ENCODE results near the gene FYTTD1.

The FYTTD1 gene

DNA sequence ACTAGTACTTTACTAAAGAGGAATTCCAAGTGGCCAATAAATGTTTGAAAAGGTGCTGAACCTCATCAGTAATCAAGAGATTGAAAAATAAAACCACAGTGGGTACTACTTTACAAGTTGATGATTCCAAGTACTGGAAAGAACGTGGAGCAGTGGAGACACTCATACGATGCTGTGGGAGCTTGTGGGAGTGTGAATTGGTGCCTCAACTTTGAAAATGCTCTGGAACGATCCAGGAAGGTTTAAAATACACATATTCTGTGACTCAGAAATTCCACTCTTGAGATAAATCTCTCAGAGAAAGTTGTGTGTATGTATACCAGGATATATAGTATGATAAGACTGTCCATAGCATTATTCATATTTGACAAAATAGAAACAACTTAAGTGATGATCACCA is 50.7 kb downstream of the FYTTD1 start:
- no peaks in the 10 kb centered on the region for H3K9me3 ChIP-seq (ENCODE audit: control insufficient read depth in 5 of 5, low read length in 5 of 5)
- H3K9ac ChIP-seq (ENCODE audit: low read length in 5 of 5), result no peak overlapping the region
- peaks cover 0 to 4% (median 0%) of the 10 kb centered on the region in 5 donors for H3K4me1 ChIP-seq (ENCODE audit: control insufficient read depth in 5 of 5, insufficient read depth in 5 of 5, low read length in 5 of 5)
- H3K36me3 ChIP-seq (ENCODE audit: control insufficient read depth in 5 of 5, insufficient read depth in 5 of 5, low read length in 5 of 5), result no peaks in the 10 kb centered on the region
- no peaks in the 10 kb centered on the region for H3K27me3 ChIP-seq (ENCODE audit: control insufficient read depth in 5 of 5, insufficient read depth in 4 of 5, low read length in 5 of 5)
- H3K27ac ChIP-seq (ENCODE audit: low read depth, low read length), result no peak overlapping the region
- H3K4me3 ChIP-seq (ENCODE audit: low read depth in 1 of 5, low read length in 5 of 5), result no peak overlapping the region

DNA sequence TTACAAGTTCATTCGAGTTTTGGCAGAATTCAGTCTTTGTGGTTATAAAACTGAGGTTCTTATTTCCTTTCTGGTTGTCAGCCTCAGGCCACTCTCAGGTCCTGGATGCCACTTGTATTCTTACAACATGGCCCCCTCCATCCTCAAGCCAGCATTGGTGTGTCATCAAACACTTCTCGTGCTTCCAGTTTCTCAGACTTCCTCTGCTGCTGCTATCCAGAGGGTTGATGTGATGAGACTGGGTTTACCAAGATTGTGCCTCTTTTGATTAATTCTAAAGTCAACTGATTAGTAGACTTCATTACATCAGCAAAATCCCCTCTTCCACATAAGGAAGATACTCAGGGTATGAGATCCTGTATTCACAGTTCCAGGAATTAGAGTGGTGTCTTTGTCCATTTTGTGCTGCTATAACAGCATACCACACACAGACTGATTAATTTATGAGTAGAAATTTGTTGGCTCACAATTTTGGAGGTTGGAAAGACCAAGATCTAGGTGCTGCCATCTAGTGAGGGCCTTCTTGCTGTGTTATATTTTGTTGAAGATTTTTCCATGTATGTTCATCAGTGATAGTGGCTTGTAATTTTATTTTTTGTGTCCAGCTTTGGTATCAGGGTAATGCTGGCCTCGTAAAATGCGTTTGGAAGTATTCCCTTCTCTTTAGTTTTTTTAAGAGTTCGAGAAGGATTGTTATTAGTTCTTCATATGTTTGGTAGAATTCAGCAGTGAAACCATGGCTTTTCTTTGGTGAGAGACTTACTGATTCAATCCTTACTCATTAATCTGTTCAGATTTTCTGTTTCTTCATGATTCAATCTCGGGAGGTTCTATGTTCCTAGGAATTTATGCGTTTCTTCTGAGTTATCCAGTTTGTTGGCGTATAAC is 52.5 kb downstream of the FYTTD1 start:
- H3K27me3 ChIP-seq (ENCODE audit: control insufficient read depth in 5 of 5, insufficient read depth in 4 of 5, low read length in 5 of 5), result no peaks in the 10 kb centered on the region
- H3K36me3 ChIP-seq (ENCODE audit: control insufficient read depth in 5 of 5, insufficient read depth in 5 of 5, low read length in 5 of 5), result no peaks in the 10 kb centered on the region
- H3K27ac ChIP-seq (ENCODE audit: low read depth, low read length), result no peak overlapping the region
- no peak overlapping the region for H3K9ac ChIP-seq (ENCODE audit: low read length in 5 of 5)
- H3K4me1 ChIP-seq (ENCODE audit: control insufficient read depth in 5 of 5, insufficient read depth in 5 of 5, low read length in 5 of 5), result peaks cover 0 to 4% (median 0%) of the 10 kb centered on the region in 5 donors
- H3K9me3 ChIP-seq (ENCODE audit: control insufficient read depth in 5 of 5, low read length in 5 of 5), result no peaks in the 10 kb centered on the region
- no peak overlapping the region for H3K4me3 ChIP-seq (ENCODE audit: low read depth in 1 of 5, low read length in 5 of 5)

DNA sequence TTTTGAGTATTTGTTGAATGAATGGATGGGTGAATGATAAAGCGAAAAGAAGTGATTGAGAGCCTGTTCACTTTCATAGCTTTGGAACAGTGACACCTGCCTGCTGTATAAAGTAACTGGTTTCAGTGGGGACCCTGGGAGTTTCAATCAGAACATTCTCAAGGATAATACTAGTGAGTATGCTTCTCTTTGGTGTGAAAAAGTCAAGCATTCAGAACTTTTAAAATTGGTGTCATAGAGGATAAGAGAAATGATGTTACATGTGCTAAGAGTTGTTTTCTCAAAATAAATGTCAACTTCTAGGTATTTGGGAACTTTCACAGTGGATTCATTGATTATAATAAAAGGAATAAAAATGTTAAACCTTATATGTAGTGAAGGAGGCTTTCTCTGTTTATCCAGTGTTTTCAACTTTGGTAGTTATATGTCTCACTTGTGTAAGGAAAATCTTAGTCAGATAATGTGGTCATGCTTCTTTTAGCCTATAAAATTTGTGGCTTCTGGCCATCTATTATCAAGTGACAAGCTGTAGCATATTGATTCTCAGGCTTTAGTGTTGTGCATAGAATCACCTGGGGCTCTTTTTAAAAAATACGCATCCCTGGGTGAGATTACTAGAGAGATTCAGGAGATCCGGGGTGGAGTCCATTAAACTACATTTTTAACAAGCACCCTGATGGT is 53.2 kb downstream of the FYTTD1 start:
- Histone ChIP-seq H3K4me3 (ENCODE audit: low read depth in 1 of 5, low read length in 5 of 5) (no peak overlapping the region), H3K36me3 (ENCODE audit: control insufficient read depth in 5 of 5, insufficient read depth in 5 of 5, low read length in 5 of 5) (no peaks in the 10 kb centered on the region), H3K27ac (ENCODE audit: low read depth, low read length) (no peak overlapping the region), H3K9me3 (ENCODE audit: control insufficient read depth in 5 of 5, low read length in 5 of 5) (no peaks in the 10 kb centered on the region), H3K4me1 (ENCODE audit: control insufficient read depth in 5 of 5, insufficient read depth in 5 of 5, low read length in 5 of 5) (peaks cover 0 to 4% (median 0%) of the 10 kb centered on the region in 5 donors), H3K27me3 (ENCODE audit: control insufficient read depth in 5 of 5, insufficient read depth in 4 of 5, low read length in 5 of 5) (no peaks in the 10 kb centered on the region), H3K9ac (ENCODE audit: low read length in 5 of 5) (no peak overlapping the region)

DNA sequence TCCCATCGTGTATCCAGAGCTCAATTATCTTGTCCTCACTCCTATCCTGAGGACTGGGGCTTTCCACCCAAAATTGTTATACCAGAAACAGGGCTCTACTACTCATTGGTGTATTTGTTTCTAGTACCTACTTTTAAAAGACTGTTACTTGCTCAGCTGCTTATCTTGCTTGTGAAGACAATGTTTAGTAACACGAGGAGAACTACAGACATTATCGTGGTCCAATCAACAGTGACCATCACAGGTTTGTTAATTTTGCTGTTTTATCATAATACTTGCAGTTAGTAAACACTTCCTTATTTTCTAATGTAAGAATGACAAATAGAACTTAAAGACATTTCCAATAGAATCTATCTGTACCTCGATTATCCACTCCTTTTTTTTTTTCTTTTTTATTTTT is 54.8 kb downstream of the FYTTD1 start:
- Histone ChIP-seq H3K27ac (ENCODE audit: low read depth, low read length) (no peak overlapping the region), H3K4me1 (ENCODE audit: control insufficient read depth in 5 of 5, insufficient read depth in 5 of 5, low read length in 5 of 5) (peaks cover 0 to 5% (median 2%) of the 10 kb centered on the region in 5 donors), H3K9me3 (ENCODE audit: control insufficient read depth in 5 of 5, low read length in 5 of 5) (no peaks in the 10 kb centered on the region)

DNA sequence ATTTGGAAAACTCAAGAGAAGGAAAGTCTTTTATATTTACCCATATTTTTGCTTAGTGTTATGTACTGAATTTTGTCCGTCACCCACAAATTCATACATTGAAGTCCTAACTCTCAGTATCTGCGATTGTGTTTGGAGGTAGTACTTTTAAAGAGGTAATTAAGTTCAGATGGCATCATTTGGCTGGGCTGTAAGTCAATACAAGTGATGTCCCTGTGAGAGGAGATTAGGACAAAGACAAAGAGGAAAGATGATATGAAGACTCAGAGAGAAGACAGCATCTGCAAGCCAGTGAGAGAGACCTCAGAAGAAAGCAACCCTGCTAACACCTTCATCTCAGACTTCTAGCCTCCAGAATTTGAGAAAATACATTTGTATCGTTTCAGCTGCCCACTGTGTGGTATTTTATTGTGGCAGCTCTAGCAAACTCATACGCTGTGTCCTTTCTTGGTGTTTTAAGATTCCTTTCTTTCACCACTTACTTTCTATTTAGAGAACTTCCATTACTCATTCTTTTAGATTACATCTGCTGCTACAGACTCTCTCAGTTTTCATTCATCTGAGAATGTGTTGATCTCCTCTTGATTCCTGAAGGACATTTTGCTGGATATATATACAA is 58.4 kb downstream of the FYTTD1 start:
- H3K4me3 ChIP-seq (ENCODE audit: low read depth in 1 of 5, low read length in 5 of 5), result no peak overlapping the region
- no peak overlapping the region for H3K27ac ChIP-seq (ENCODE audit: low read depth, low read length)
- no peaks in the 10 kb centered on the region for H3K36me3 ChIP-seq (ENCODE audit: control insufficient read depth in 5 of 5, insufficient read depth in 5 of 5, low read length in 5 of 5)
- peak overlapping the region in 1 of 5 donors; percentile 14 for H3K9ac ChIP-seq (ENCODE audit: low read length in 5 of 5)
- H3K9me3 ChIP-seq (ENCODE audit: control insufficient read depth in 5 of 5, low read length in 5 of 5), result no peaks in the 10 kb centered on the region
- peaks cover 2 to 21% (median 13%) of the 10 kb centered on the region in 5 donors for H3K4me1 ChIP-seq (ENCODE audit: control insufficient read depth in 5 of 5, insufficient read depth in 5 of 5, low read length in 5 of 5)
- no peaks in the 10 kb centered on the region for H3K27me3 ChIP-seq (ENCODE audit: control insufficient read depth in 5 of 5, insufficient read depth in 4 of 5, low read length in 5 of 5)

More for the DNA sequence above, 54.8 kb downstream of the FYTTD1 start:
- H3K9ac ChIP-seq (ENCODE audit: low read length in 5 of 5), result no peak overlapping the region
- no peaks in the 10 kb centered on the region for H3K27me3 ChIP-seq (ENCODE audit: control insufficient read depth in 5 of 5, insufficient read depth in 4 of 5, low read length in 5 of 5)
- H3K4me3 ChIP-seq (ENCODE audit: low read depth in 1 of 5, low read length in 5 of 5), result no peak overlapping the region
- no peaks in the 10 kb centered on the region for H3K36me3 ChIP-seq (ENCODE audit: control insufficient read depth in 5 of 5, insufficient read depth in 5 of 5, low read length in 5 of 5)

DNA sequence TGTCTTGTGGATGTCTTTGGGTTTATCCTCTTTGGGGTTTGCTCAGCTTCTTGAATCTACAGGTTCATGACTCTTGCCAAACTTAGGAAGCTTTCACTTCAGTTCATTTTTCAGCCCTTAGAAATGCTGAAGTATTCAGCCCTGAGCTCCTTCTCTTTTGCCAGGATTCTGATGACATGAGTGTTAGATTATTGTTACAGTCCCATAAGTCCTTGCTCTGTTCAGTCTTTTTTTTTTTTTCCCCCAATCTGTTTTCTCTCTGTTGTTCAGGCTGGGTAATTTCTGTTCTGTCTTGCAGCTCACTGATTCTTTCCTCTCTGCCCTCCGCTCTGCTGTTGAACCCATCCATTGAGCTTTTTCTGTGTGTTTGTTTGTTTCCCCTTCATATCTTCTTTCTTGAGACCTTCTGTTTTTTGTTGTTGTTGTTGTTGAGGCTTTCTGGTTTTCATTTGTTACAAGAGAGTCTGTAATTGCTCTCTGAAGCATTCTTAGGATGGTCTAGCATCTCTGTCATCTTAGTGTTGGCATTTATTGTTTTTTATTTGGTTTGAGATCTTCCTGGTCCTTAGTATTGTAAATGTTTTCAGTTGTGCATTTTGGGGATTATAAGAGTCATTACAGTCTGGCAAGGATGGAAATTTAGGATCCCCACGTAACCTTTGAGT is 59.8 kb downstream of the FYTTD1 start:
- Histone ChIP-seq H3K9me3 (ENCODE audit: control insufficient read depth in 5 of 5, low read length in 5 of 5) (no peaks in the 10 kb centered on the region), H3K27ac (ENCODE audit: low read depth, low read length) (peak overlapping the region; percentile 32), H3K9ac (ENCODE audit: low read length in 5 of 5) (no peak overlapping the region), H3K27me3 (ENCODE audit: control insufficient read depth in 5 of 5, insufficient read depth in 4 of 5, low read length in 5 of 5) (no peaks in the 10 kb centered on the region), H3K4me3 (ENCODE audit: low read depth in 1 of 5, low read length in 5 of 5) (no peak overlapping the region), H3K36me3 (ENCODE audit: control insufficient read depth in 5 of 5, insufficient read depth in 5 of 5, low read length in 5 of 5) (no peaks in the 10 kb centered on the region), H3K4me1 (ENCODE audit: control insufficient read depth in 5 of 5, insufficient read depth in 5 of 5, low read length in 5 of 5) (peaks cover 2 to 21% (median 13%) of the 10 kb centered on the region in 5 donors)

DNA sequence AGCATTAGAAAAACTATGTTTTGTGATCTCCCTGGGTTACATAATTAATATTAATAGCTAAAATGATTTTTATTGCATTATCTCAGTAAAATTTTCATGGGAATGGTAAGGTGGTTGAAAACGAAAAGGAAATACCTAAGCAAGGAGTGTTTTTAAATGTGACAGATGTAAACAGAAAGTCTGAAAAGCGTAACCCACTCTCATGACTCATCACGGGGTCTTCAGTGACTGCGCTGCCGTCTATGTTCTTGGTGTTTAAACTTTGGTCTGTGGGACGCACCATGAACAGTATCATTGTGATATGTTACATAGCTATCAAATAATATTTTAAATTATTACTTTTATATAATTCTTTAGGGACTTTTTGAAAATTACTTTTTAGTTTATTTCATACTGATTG is 61.2 kb downstream of the FYTTD1 start:
- H3K27me3 ChIP-seq (ENCODE audit: control insufficient read depth in 5 of 5, insufficient read depth in 4 of 5, low read length in 5 of 5), result no peaks in the 10 kb centered on the region
- H3K4me1 ChIP-seq (ENCODE audit: control insufficient read depth in 5 of 5, insufficient read depth in 5 of 5, low read length in 5 of 5), result peaks cover 2 to 21% (median 13%) of the 10 kb centered on the region in 5 donors
- no peaks in the 10 kb centered on the region for H3K36me3 ChIP-seq (ENCODE audit: control insufficient read depth in 5 of 5, insufficient read depth in 5 of 5, low read length in 5 of 5)
- H3K9me3 ChIP-seq (ENCODE audit: control insufficient read depth in 5 of 5, low read length in 5 of 5), result no peaks in the 10 kb centered on the region
- no peak overlapping the region for H3K27ac ChIP-seq (ENCODE audit: low read depth, low read length)
- no peak overlapping the region for H3K9ac ChIP-seq (ENCODE audit: low read length in 5 of 5)
- H3K4me3 ChIP-seq (ENCODE audit: low read depth in 1 of 5, low read length in 5 of 5), result no peak overlapping the region

DNA sequence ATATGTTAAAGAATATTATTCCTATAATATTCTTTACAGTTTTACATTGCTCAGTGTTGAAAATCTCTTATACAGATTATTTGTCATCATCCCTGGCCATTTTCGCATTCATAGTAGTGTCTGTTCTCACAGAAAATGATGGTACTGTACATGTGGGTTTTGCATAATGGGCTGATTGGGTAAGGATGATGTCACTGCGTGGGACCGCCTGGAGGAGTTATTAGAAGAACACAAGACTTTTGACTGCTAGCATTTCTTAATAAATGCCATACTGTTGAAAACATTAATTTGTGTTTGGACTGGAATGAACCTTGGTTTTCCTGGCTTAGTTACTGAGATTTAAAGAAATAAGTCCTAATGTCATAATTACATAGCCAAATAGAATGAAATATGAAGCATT is 61.7 kb downstream of the FYTTD1 start:
- Histone ChIP-seq H3K4me3 (ENCODE audit: low read depth in 1 of 5, low read length in 5 of 5) (no peak overlapping the region), H3K27ac (ENCODE audit: low read depth, low read length) (peak overlapping the region; percentile 52), H3K27me3 (ENCODE audit: control insufficient read depth in 5 of 5, insufficient read depth in 4 of 5, low read length in 5 of 5) (no peaks in the 10 kb centered on the region), H3K9me3 (ENCODE audit: control insufficient read depth in 5 of 5, low read length in 5 of 5) (no peaks in the 10 kb centered on the region), H3K4me1 (ENCODE audit: control insufficient read depth in 5 of 5, insufficient read depth in 5 of 5, low read length in 5 of 5) (peaks cover 2 to 21% (median 13%) of the 10 kb centered on the region in 5 donors), H3K36me3 (ENCODE audit: control insufficient read depth in 5 of 5, insufficient read depth in 5 of 5, low read length in 5 of 5) (no peaks in the 10 kb centered on the region), H3K9ac (ENCODE audit: low read length in 5 of 5) (peak overlapping the region in 2 of 5 donors; percentile 23 to 60)

DNA sequence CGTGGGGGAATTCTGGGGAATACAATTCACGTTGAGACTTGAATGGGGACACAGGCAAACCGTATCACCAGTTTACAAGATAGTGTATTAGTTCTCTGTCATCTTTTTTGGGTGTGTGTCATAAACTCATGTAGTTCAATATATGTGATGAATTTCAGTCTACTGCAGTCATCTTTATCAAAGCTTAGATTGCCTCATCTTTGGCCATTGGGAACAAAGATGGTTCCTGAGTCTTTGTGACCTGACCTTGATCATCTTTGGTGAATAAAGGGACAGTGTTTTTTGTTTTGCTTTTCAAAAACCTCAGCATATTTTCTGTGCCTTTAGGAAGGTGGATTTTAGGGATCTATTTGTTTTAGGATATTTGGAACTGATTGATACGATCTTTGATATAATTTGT is 64.7 kb downstream of the FYTTD1 start:
- H3K36me3 ChIP-seq (ENCODE audit: control insufficient read depth in 5 of 5, insufficient read depth in 5 of 5, low read length in 5 of 5), result peaks cover 0 to 4% (median 0%) of the 10 kb centered on the region in 5 donors
- no peaks in the 10 kb centered on the region for H3K9me3 ChIP-seq (ENCODE audit: control insufficient read depth in 5 of 5, low read length in 5 of 5)
- H3K4me1 ChIP-seq (ENCODE audit: control insufficient read depth in 5 of 5, insufficient read depth in 5 of 5, low read length in 5 of 5), result peaks cover 2 to 18% (median 11%) of the 10 kb centered on the region in 5 donors
- no peaks in the 10 kb centered on the region for H3K27me3 ChIP-seq (ENCODE audit: control insufficient read depth in 5 of 5, insufficient read depth in 4 of 5, low read length in 5 of 5)
- H3K27ac ChIP-seq (ENCODE audit: low read depth, low read length), result no peak overlapping the region
- no peak overlapping the region for H3K4me3 ChIP-seq (ENCODE audit: low read depth in 1 of 5, low read length in 5 of 5)
- H3K9ac ChIP-seq (ENCODE audit: low read length in 5 of 5), result no peak overlapping the region
